HCT116 (cell line): ENCODE measurements around the gene ELOF1. TPM values are rescaled to one million over a fixed set of nuclear protein-coding genes. Genes with fewer than 3 reads are reported as not detected.
"Not testable (repeated sequence)": the region's sequence is repeated elsewhere in the genome, so short reads cannot be mapped to it uniquely, and the experiment has no call there.

ENCODE experiments used
- ATAC-seq: fragments of 200-7000 bp; cut with Tn5 transposase; 2 replicates; pipeline ENCODE4 v1.9.1; 2020; ENCODE audit warnings: mild to moderate bottlenecking, moderate library complexity
- BruUV-seq: library from RNA; stranded (reverse); fragments of 400-500 nt; replicated peaks from 2 replicates; lab custom pipeline; 2021; lab: Mats Ljungman, UMichigan
- CTCF ChIA-PET: fragments of 300-600 bp; sonication (Branson Sonifier 250); formaldehyde crosslinking; loops from one replicate; lab custom pipeline; 2021; ENCODE audit warnings: antibody characterized with exemption; lab: Charles Lee
- POLR2A ChIA-PET: fragments of 300-600, 350-600 bp; sonication (Branson Sonifier 250); formaldehyde crosslinking; loops from one replicate; lab custom pipeline; 2021; ENCODE audit warnings: antibody characterized with exemption; lab: Charles Lee
- RAD21 ChIA-PET, 2 experiments: fragments of 300-600 bp; sonication (Branson Sonifier 250); formaldehyde crosslinking; loops; one replicate each; lab custom pipeline; 2023; ENCODE audit warnings: low total read pairs in 2 of 2; ENCODE audit not compliant: uncharacterized antibody in 2 of 2, unreplicated experiment in 2 of 2, low non-redundant PET in 1 of 2; lab: Charles Lee
- DNase-seq: peaks from one replicate; pipeline ENCODE4 v3.0.0-alpha.2; 2010; ENCODE audit warnings: low read depth, low spot score
- H2AFZ ChIP-seq: fragments of 200-600 bp; shearing (Covaris generic), sonication (generic); 2 replicates; pipeline ENCODE4 v1.6.1; 2017; ENCODE audit warnings: low read depth, mixed run types, mixed read lengths, antibody characterized with exemption, low read length; ENCODE audit not compliant: poor library complexity, severe bottlenecking
- H3K27ac ChIP-seq: 2 replicates; pipeline ENCODE4 v1.5.1; 2012; ENCODE audit warnings: low read depth, low read length
- H3K27me3 ChIP-seq: fragments of 200-600 bp; sonication (generic); 2 replicates; pipeline ENCODE4 v1.6.1; 2016; ENCODE audit warnings: mixed run types, low read length, mixed read lengths; ENCODE audit not compliant: insufficient read depth
- H3K36me3 ChIP-seq, 2 experiments: fragments of 200-500 bp in 1 of 2; fragments of 200-600 bp in 1 of 2; sonication (Bioruptor generic) in 1 of 2; sonication (generic) in 1 of 2; 2 replicates each; pipeline versions ENCODE4 v1.5.1 to v1.6.1; 2014 to 2016; ENCODE audit warnings: low read length in 2 of 2, inconsistent platforms in 1 of 2, mixed read lengths in 1 of 2, mixed run types in 1 of 2; ENCODE audit not compliant: insufficient read depth in 2 of 2, control insufficient read depth in 1 of 2
- H3K4me1 ChIP-seq, 2 experiments: fragments of 200-600 bp in 1 of 2; sonication (generic) in 1 of 2; 2 replicates each; pipeline versions ENCODE4 v1.5.1 to v1.6.1; 2012 to 2017; ENCODE audit warnings: low read length in 2 of 2, inconsistent platforms in 1 of 2, mild to moderate bottlenecking in 1 of 2, mixed read lengths in 1 of 2, mixed run types in 1 of 2, moderate library complexity in 1 of 2; ENCODE audit not compliant: insufficient read depth in 2 of 2, control insufficient read depth in 1 of 2
- H3K4me2 ChIP-seq: fragments of 200-600 bp; sonication (generic); 2 replicates; pipeline ENCODE4 v1.6.1; 2017; ENCODE audit warnings: mixed run types, low read length, mixed read lengths
- H3K4me3 ChIP-seq, 2 experiments: fragments of 200-600 bp in 1 of 2; sonication (generic) in 1 of 2; replicated peaks in 1 of 2; 2 replicates each; pipeline ENCODE4 v1.5.1; 2011 to 2016; ENCODE audit warnings: low read length in 2 of 2, control low read depth in 1 of 2, low read depth in 1 of 2, mild to moderate bottlenecking in 1 of 2, mixed read lengths in 1 of 2, mixed run types in 1 of 2
- H3K79me2 ChIP-seq: fragments of 200-600 bp; sonication (generic); 2 replicates; pipeline ENCODE4 v1.6.1; 2017; ENCODE audit warnings: mild to moderate bottlenecking, mixed run types, low read length, moderate library complexity, mixed read lengths; ENCODE audit not compliant: insufficient read depth
- H3K9ac ChIP-seq: fragments of 200-600 bp; sonication (generic); 2 replicates; pipeline ENCODE4 v1.6.1; 2016; ENCODE audit warnings: low read length, mixed read lengths
- H3K9me2 ChIP-seq: fragments of 200-600 bp; sonication (generic), shearing (Covaris generic); 2 replicates; pipeline ENCODE4 v1.6.1; 2017; ENCODE audit warnings: mixed run types, mild to moderate bottlenecking, moderate library complexity; ENCODE audit not compliant: insufficient read depth
- H3K9me3 ChIP-seq, 2 experiments: fragments of 200-500 bp in 1 of 2; fragments of 200-600 bp in 1 of 2; sonication (Bioruptor generic) in 1 of 2; sonication (generic) in 1 of 2; 2 replicates each; pipeline ENCODE4 v1.6.1; 2014 to 2017; ENCODE audit warnings: low read length in 2 of 2, mixed read lengths in 2 of 2, inconsistent platforms in 1 of 2, low read depth in 1 of 2, mild to moderate bottlenecking in 1 of 2, mixed run types in 1 of 2, moderate library complexity in 1 of 2; ENCODE audit not compliant: control insufficient read depth in 1 of 2, insufficient read depth in 1 of 2
- H4K20me1 ChIP-seq: fragments of 200-600 bp; sonication (generic), shearing (Covaris generic); 2 replicates; pipeline ENCODE4 v1.6.1; 2017; ENCODE audit warnings: mixed run types, mild to moderate bottlenecking, moderate library complexity; ENCODE audit not compliant: insufficient read depth
- CBX3 ChIP-seq: IDR thresholded peaks from 2 replicates; pipeline ENCODE4 v1.6.1; 2012; ENCODE audit warnings: low read depth
- CEBPB ChIP-seq: IDR thresholded peaks from 2 replicates; pipeline ENCODE4 v1.6.1; 2012; ENCODE audit warnings: low read depth
- EGR1 ChIP-seq: IDR thresholded peaks from 2 replicates; pipeline ENCODE4 v1.6.1; 2012; ENCODE audit warnings: low read depth
- EZH2 ChIP-seq: fragments of 200-600 bp; sonication (generic); IDR thresholded peaks from 2 replicates; pipeline ENCODE4 v1.6.1; 2017; ENCODE audit warnings: antibody characterized with exemption, mixed run types
- EZH2phosphoT487 ChIP-seq: fragments of 200-600 bp; IDR thresholded peaks from 2 replicates; pipeline ENCODE4 v1.6.1; 2018; ENCODE audit warnings: antibody characterized with exemption, borderline replicate concordance
- FOSL1 ChIP-seq: IDR thresholded peaks from 2 replicates; pipeline ENCODE4 v1.6.1; 2012; ENCODE audit warnings: low read depth
- JUND ChIP-seq: IDR thresholded peaks from 2 replicates; pipeline ENCODE4 v1.6.1; 2012
- POLR2A ChIP-seq: IDR thresholded peaks from 2 replicates; pipeline ENCODE4 v1.7.0; 2011; ENCODE audit warnings: borderline replicate concordance; ENCODE audit not compliant: insufficient read depth, insufficient read length; ENCODE audit errors: extremely low read depth
- POLR2AphosphoS5 ChIP-seq: IDR thresholded peaks from 2 replicates; pipeline ENCODE4 v1.6.1; 2011; ENCODE audit warnings: mild to moderate bottlenecking, low read depth, low read length, moderate library complexity
- RAD21 ChIP-seq: IDR thresholded peaks from 2 replicates; pipeline ENCODE4 v1.6.1; 2012; ENCODE audit warnings: low read depth, mild to moderate bottlenecking
- SIN3A ChIP-seq: IDR thresholded peaks from 2 replicates; pipeline ENCODE4 v1.6.1; 2012; ENCODE audit warnings: low read depth
- SRF ChIP-seq: IDR thresholded peaks from 2 replicates; pipeline ENCODE4 v1.6.1; 2012; ENCODE audit warnings: low read depth
- ZFX ChIP-seq: fragments of 450-650 bp; IDR thresholded peaks from 2 replicates; pipeline ENCODE4 v1.6.1; 2017
- ZNF274 ChIP-seq: fragments of 200-500 bp; sonication (Bioruptor generic); IDR thresholded peaks from 2 replicates; pipeline ENCODE4 v1.6.1; 2014; ENCODE audit warnings: mild to moderate bottlenecking, low read depth, low read length, inconsistent platforms
- intact Hi-C: fragments of 100-400 bp; cut with micrococcal nuclease; formaldehyde crosslinking; loops from 2 replicates; pipeline ENCODE4 v1.10.0; 2022
- total RNA-seq: library from RNA; stranded (reverse); gene quantifications from one replicate; pipeline ENCODE4 v1.2.1, GENCODE V29; 2021; ENCODE audit not compliant: unreplicated experiment
- TF ChIP-seq, protein P1 (sequence below): IDR thresholded peaks from 2 replicates; pipeline ENCODE4 v1.6.1; 2012
- TF ChIP-seq, protein P2 (sequence below): IDR thresholded peaks from 2 replicates; pipeline ENCODE4 v1.6.1; 2012; ENCODE audit warnings: low read depth
- TF ChIP-seq, protein P3 (sequence below), 3 experiments: fragments of 200-600 bp in 1 of 3; sonication (generic) in 1 of 3; IDR thresholded peaks in 2 of 3; conservative IDR thresholded peaks in 1 of 3; 2 replicates each; pipeline ENCODE4 v1.5.1; 2012 to 2017; ENCODE audit warnings: low read depth in 2 of 3, low read length in 2 of 3, antibody characterized with exemption in 1 of 3, borderline replicate concordance in 1 of 3, control low read depth in 1 of 3, mild to moderate bottlenecking in 1 of 3, mixed read lengths in 1 of 3, mixed run types in 1 of 3, moderate library complexity in 1 of 3; ENCODE audit not compliant: insufficient read depth in 1 of 3

Gene ELOF1
- total RNA-seq, 1 experiment from 2014 or later: 74.5 TPM

DNA sequence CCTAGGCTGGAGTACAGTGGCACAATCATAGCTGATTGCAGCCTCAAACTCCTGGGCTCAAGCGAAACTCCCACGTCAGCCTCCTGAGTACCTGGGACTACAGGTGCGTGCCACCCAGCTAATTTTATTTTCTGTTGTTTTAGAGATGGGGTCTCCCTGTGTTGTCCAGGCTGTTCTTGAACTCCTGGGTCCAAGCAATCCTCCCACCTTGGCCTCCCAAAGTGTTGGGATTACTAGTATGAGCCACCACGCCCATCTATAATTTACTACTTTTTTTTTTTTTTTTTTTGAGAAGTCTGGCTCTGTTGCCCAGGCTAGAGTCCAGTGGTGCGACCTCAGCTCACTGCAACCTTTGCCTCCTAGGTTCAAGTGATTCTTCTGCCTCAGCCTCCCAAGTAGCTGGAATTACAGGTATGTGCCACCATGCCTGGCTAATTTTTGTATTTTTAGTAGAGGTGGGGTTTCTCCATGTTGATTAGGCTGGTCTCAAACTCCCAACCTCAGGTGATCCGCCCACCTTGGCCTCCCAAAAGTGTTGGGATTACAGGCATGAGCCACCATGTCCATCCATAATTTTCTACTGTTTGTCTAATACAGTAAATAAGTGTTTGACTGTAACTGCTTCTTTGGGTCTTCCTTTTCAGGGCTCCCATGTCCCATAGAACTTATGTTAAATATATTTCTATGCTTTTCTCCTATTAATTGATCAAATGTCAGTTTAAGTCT lies 5.2 kb upstream of the ELOF1 start:
- H2AFZ ChIP-seq, H3K4me2 ChIP-seq, H3K9ac ChIP-seq, H3K79me2 ChIP-seq, BruUV-seq, DNase-seq, H3K9me3 ChIP-seq, ATAC-seq, POLR2A ChIA-PET, H3K36me3 ChIP-seq, H3K9me2 ChIP-seq, H3K27me3 ChIP-seq, RAD21 ChIA-PET, H4K20me1 ChIP-seq, H3K4me3 ChIP-seq, CTCF ChIA-PET, H3K27ac ChIP-seq: not testable (repeated sequence)
- peaks cover 0 to 12% of the 10 kb centered on the region in 2 experiments; a peak in 2 of 4 replicates for H3K4me1 ChIP-seq
- intact Hi-C loops: loop anchor here (5.0 kb wide), 1 partner anchor 233 kb away; the partner anchor contains the start of gene ZNF491

DNA sequence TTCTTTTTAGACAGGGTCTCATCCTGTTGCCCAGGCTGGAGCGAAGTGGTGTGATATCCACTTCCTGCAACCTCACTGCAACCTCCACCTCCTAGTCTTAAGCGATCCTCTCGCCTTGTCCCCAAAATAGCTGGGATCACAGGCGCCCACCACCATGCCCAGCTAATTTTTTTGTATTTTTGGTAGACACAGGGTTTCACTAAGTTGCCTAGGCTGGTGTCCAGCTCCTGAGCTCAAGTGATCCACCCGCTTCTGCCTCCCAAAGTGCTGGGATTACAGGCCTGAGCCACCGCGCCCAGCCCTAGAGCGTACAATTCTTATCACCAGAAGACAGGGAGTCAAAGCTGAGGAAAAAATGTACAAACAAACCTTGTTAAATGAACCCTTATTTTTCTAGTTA lies 4.5 kb upstream of the ELOF1 start:
- intact Hi-C loops: loop anchor here (5.0 kb wide), 1 partner anchor 234 kb away; the partner anchor contains the start of gene ZNF491
- POLR2A ChIA-PET: no interaction called here
- TF ChIP-seq EZH2 (no peak), EZH2phosphoT487 (no peak), EGR1 (no peak), POLR2A (no peak), RAD21 (no peak), POLR2AphosphoS5 (no peak), ZNF274 (no peak), CBX3 (no peak), CEBPB (no peak), FOSL1 (no peak), JUND (no peak), SIN3A (no peak), ZFX (no peak), SRF (no peak)
- TF ChIP-seq, protein P1, sequence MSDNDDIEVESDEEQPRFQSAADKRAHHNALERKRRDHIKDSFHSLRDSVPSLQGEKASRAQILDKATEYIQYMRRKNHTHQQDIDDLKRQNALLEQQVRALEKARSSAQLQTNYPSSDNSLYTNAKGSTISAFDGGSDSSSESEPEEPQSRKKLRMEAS: no peak
- TF ChIP-seq, protein P2, sequence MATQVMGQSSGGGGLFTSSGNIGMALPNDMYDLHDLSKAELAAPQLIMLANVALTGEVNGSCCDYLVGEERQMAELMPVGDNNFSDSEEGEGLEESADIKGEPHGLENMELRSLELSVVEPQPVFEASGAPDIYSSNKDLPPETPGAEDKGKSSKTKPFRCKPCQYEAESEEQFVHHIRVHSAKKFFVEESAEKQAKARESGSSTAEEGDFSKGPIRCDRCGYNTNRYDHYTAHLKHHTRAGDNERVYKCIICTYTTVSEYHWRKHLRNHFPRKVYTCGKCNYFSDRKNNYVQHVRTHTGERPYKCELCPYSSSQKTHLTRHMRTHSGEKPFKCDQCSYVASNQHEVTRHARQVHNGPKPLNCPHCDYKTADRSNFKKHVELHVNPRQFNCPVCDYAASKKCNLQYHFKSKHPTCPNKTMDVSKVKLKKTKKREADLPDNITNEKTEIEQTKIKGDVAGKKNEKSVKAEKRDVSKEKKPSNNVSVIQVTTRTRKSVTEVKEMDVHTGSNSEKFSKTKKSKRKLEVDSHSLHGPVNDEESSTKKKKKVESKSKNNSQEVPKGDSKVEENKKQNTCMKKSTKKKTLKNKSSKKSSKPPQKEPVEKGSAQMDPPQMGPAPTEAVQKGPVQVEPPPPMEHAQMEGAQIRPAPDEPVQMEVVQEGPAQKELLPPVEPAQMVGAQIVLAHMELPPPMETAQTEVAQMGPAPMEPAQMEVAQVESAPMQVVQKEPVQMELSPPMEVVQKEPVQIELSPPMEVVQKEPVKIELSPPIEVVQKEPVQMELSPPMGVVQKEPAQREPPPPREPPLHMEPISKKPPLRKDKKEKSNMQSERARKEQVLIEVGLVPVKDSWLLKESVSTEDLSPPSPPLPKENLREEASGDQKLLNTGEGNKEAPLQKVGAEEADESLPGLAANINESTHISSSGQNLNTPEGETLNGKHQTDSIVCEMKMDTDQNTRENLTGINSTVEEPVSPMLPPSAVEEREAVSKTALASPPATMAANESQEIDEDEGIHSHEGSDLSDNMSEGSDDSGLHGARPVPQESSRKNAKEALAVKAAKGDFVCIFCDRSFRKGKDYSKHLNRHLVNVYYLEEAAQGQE: no peak
- TF ChIP-seq, protein P3, sequence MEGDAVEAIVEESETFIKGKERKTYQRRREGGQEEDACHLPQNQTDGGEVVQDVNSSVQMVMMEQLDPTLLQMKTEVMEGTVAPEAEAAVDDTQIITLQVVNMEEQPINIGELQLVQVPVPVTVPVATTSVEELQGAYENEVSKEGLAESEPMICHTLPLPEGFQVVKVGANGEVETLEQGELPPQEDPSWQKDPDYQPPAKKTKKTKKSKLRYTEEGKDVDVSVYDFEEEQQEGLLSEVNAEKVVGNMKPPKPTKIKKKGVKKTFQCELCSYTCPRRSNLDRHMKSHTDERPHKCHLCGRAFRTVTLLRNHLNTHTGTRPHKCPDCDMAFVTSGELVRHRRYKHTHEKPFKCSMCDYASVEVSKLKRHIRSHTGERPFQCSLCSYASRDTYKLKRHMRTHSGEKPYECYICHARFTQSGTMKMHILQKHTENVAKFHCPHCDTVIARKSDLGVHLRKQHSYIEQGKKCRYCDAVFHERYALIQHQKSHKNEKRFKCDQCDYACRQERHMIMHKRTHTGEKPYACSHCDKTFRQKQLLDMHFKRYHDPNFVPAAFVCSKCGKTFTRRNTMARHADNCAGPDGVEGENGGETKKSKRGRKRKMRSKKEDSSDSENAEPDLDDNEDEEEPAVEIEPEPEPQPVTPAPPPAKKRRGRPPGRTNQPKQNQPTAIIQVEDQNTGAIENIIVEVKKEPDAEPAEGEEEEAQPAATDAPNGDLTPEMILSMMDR (IDR thresholded peaks at IDR 0.05 in 2 of 3, conservative IDR thresholded peaks at IDR 0.05 in 1 of 3; ENCODE audit: borderline replicate concordance in 1 of 3, insufficient read depth in 1 of 3, low read depth in 2 of 3, low read length in 2 of 3): no peak

More for the DNA sequence above, 4.5 kb upstream of the ELOF1 start:
- Histone ChIP-seq H3K4me1 (peaks cover 0 to 12% of the 10 kb centered on the region in 2 experiments; a peak in 2 of 4 replicates), H3K4me2 (no peak overlapping the region), H3K9ac (no peak overlapping the region), H3K27me3 (no peaks in the 10 kb centered on the region), H2AFZ (no peak overlapping the region), H3K36me3 (no peaks in the 10 kb centered on the region), H4K20me1 (no peaks in the 10 kb centered on the region), H3K27ac (no peak overlapping the region), H3K9me2 (no peaks in the 10 kb centered on the region), H3K4me3 (no peak overlapping the region), H3K79me2 (peaks cover 8% of the 10 kb centered on the region), H3K9me3 (no peaks in the 10 kb centered on the region)
- BruUV-seq: no TSS peak
- CTCF ChIA-PET: no interaction called here
- DNase-seq: no peak
- RAD21 ChIA-PET: no interaction called here
- no peak for ATAC-seq
